Transverse colon (tissue), 4 donors: Measurements from ENCODE around the gene ZBP1.

Source experiments
- CTCF ChIP-seq, 5 experiments: fragments of 200-600 bp in 3 of 5; fragments of 450-650 bp in 2 of 5; sonication (generic) in 3 of 5; IDR thresholded peaks; 1 replicate in 2 of 5; 2 replicates in 3 of 5; pipeline ENCODE4 v1.5.1; 2016 to 2017; ENCODE audit warnings: antibody characterized with exemption in 5 of 5, inconsistent platforms in 3 of 5, mild to moderate bottlenecking in 2 of 5, moderate library complexity in 1 of 5
- EP300 ChIP-seq: sonication (generic); formaldehyde crosslinking; IDR thresholded peaks from one replicate; pipeline ENCODE4 v1.6.1; 2017; ENCODE audit warnings: antibody characterized with exemption, low read depth
- POLR2A ChIP-seq: fragments of 450-650 bp; IDR thresholded peaks from one replicate; pipeline ENCODE4 v1.6.1; 2016; ENCODE audit warnings: antibody characterized with exemption, mild to moderate bottlenecking, moderate library complexity
- POLR2AphosphoS5 ChIP-seq, 3 donors: sonication (generic); formaldehyde crosslinking; IDR thresholded peaks; one replicate each; pipeline ENCODE4 v1.6.1; 2016; ENCODE audit warnings: antibody characterized with exemption in 3 of 3

GRCh38 chr20:57559289-57559634 is 61.0 kb downstream of the ZBP1 start:
- no peak for TF ChIP-seq CTCF (IDR thresholded peaks at IDR 0.05)
- no peak for TF ChIP-seq EP300
- no peak for TF ChIP-seq POLR2AphosphoS5 (IDR thresholded peaks at IDR 0.05)
- no peak for TF ChIP-seq POLR2A
